ENCODE results near the gene KCTD5. TPM values are rescaled to one million over a fixed set of nuclear protein-coding genes. Genes with fewer than 3 reads are reported as not detected.
A peak's percentile ranks its signal among the peaks of the same experiment; 100 is the strongest.

Gene KCTD5
- total and polyA plus RNA-seq, 10 of the 15 experiments (the other 5 are each of a cell fraction or from before 2014, with no cell fraction given): 0.58 to 56.4 (median 37.3) TPM

DNA sequence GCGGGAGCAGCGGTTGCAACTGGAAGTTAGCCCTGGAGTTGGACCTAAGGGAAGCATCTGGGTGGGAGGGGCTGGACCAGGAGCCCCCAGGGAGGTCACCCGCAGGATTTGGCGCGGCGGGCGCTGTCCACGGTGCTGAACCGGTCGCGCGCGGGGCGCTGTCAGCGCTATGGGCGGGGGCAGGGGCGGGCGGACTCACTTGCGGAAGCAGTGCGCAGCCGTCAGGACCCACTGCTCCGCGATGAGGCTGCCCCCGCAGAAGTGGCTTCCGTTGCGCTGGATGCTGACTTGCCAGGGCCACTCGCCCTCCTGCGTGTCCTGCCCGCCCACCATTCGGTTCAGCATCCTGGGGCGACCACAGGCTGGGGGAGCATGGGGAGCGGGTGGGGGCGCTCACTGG, 33.2 kb downstream of the KCTD5 start:
- peak; percentile 83 for ATAC-seq
- no TSS peak for BruUV-seq (replicated peaks)
- Histone ChIP-seq H3K9ac (ENCODE audit: control insufficient read depth, insufficient read depth, low read length) (no peak overlapping the region), H3K36me3 (ENCODE audit: control insufficient read depth in 2 of 2, insufficient read depth in 2 of 2, low read length in 1 of 2) (no peaks in the 10 kb centered on the region), H3K27ac (ENCODE audit: control insufficient read depth, insufficient read depth) (no peak overlapping the region), H3K4me1 (ENCODE audit: control insufficient read depth, insufficient read depth, low read length) (no peaks in the 10 kb centered on the region), H4K20me1 (ENCODE audit: control insufficient read depth, insufficient read depth) (no peaks in the 10 kb centered on the region), H3K27me3 (replicated peaks in 1 of 2; ENCODE audit: control insufficient read depth in 2 of 2, insufficient read depth in 2 of 2, low read length in 1 of 2) (no peaks in the 10 kb centered on the region), H2AFZ (ENCODE audit: control insufficient read depth, low read depth, low read length) (no peak overlapping the region), H3K9me3 (replicated peaks; ENCODE audit: control insufficient read depth, insufficient read depth, low read length) (no peaks in the 10 kb centered on the region), H3K4me3 (no peak overlapping the region), H3K4me2 (ENCODE audit: control insufficient read depth, insufficient read depth) (no peak overlapping the region; the same call in 1 of the 2 replicates), H3K79me2 (ENCODE audit: control insufficient read depth, insufficient read depth, low read length) (no peaks in the 10 kb centered on the region)
- ChIA-PET SMC1A (ENCODE audit: uncharacterized antibody, unreplicated experiment) (no interaction called here), CTCF (no interaction called here), RAD21 (ENCODE audit: unreplicated experiment) (no interaction called here), POLR2A (no interaction called here)
- no peak for FAIRE-seq
- intact Hi-C loops (cut with micrococcal nuclease; ENCODE audit: unreplicated experiment): no loop called here
- in situ Hi-C loops (cut with MboI): no loop called here
- 13% methylated on average over 5 of the region's 33 CpGs for WGBS (ENCODE audit: insufficient coverage, insufficient replicate concordance, low lambda C conversion rate, missing lambda C conversion rate)
- DNase-seq (ENCODE audit: low read depth, low spot score): no peak
- peak; percentile 62 for TF ChIP-seq CREB1 (IDR thresholded peaks at IDR 0.05; ENCODE audit: low read depth)
- no peak for TF ChIP-seq SMAD5 (IDR thresholded peaks at IDR 0.05; ENCODE audit: low read depth)
- TF ChIP-seq BHLHE40 (IDR thresholded peaks at IDR 0.05; ENCODE audit: borderline replicate concordance in 1 of 2, low read depth in 2 of 2, low read length in 1 of 2): peak in 1 of 2 experiments; percentile 17; a peak in 1 of 4 replicates
- peak; percentile 49; the same call in 1 of the 2 replicates for TF ChIP-seq POLR2A (IDR thresholded peaks at IDR 0.05; ENCODE audit: low read depth, low read length)
- TF ChIP-seq PML (IDR thresholded peaks at IDR 0.05; ENCODE audit: low read length): no peak
- TF ChIP-seq, protein P1, sequence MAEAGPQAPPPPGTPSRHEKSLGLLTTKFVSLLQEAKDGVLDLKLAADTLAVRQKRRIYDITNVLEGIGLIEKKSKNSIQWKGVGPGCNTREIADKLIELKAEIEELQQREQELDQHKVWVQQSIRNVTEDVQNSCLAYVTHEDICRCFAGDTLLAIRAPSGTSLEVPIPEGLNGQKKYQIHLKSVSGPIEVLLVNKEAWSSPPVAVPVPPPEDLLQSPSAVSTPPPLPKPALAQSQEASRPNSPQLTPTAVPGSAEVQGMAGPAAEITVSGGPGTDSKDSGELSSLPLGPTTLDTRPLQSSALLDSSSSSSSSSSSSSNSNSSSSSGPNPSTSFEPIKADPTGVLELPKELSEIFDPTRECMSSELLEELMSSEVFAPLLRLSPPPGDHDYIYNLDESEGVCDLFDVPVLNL (IDR thresholded peaks at IDR 0.05; ENCODE audit: low read depth, low read length): no peak
- TF ChIP-seq ZNF24 (IDR thresholded peaks at IDR 0.05): no peak
- no peak for TF ChIP-seq HCFC1 (IDR thresholded peaks at IDR 0.05; ENCODE audit: low read length)
- TF ChIP-seq, protein P2, sequence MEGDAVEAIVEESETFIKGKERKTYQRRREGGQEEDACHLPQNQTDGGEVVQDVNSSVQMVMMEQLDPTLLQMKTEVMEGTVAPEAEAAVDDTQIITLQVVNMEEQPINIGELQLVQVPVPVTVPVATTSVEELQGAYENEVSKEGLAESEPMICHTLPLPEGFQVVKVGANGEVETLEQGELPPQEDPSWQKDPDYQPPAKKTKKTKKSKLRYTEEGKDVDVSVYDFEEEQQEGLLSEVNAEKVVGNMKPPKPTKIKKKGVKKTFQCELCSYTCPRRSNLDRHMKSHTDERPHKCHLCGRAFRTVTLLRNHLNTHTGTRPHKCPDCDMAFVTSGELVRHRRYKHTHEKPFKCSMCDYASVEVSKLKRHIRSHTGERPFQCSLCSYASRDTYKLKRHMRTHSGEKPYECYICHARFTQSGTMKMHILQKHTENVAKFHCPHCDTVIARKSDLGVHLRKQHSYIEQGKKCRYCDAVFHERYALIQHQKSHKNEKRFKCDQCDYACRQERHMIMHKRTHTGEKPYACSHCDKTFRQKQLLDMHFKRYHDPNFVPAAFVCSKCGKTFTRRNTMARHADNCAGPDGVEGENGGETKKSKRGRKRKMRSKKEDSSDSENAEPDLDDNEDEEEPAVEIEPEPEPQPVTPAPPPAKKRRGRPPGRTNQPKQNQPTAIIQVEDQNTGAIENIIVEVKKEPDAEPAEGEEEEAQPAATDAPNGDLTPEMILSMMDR (IDR thresholded peaks at IDR 0.05 in 2 of 3, conservative IDR thresholded peaks at IDR 0.05 in 1 of 3; ENCODE audit: control insufficient read depth in 2 of 3, extremely low read depth in 1 of 3, insufficient read depth in 1 of 3, low read depth in 3 of 3, low read length in 3 of 3): no peak
- no peak for TF ChIP-seq RELA (IDR thresholded peaks at IDR 0.05; ENCODE audit: borderline replicate concordance, partially characterized antibody)
- TF ChIP-seq, protein P3, sequence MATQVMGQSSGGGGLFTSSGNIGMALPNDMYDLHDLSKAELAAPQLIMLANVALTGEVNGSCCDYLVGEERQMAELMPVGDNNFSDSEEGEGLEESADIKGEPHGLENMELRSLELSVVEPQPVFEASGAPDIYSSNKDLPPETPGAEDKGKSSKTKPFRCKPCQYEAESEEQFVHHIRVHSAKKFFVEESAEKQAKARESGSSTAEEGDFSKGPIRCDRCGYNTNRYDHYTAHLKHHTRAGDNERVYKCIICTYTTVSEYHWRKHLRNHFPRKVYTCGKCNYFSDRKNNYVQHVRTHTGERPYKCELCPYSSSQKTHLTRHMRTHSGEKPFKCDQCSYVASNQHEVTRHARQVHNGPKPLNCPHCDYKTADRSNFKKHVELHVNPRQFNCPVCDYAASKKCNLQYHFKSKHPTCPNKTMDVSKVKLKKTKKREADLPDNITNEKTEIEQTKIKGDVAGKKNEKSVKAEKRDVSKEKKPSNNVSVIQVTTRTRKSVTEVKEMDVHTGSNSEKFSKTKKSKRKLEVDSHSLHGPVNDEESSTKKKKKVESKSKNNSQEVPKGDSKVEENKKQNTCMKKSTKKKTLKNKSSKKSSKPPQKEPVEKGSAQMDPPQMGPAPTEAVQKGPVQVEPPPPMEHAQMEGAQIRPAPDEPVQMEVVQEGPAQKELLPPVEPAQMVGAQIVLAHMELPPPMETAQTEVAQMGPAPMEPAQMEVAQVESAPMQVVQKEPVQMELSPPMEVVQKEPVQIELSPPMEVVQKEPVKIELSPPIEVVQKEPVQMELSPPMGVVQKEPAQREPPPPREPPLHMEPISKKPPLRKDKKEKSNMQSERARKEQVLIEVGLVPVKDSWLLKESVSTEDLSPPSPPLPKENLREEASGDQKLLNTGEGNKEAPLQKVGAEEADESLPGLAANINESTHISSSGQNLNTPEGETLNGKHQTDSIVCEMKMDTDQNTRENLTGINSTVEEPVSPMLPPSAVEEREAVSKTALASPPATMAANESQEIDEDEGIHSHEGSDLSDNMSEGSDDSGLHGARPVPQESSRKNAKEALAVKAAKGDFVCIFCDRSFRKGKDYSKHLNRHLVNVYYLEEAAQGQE (IDR thresholded peaks at IDR 0.05; ENCODE audit: low read depth, low read length): peak; percentile 98
- TF ChIP-seq, protein P4, sequence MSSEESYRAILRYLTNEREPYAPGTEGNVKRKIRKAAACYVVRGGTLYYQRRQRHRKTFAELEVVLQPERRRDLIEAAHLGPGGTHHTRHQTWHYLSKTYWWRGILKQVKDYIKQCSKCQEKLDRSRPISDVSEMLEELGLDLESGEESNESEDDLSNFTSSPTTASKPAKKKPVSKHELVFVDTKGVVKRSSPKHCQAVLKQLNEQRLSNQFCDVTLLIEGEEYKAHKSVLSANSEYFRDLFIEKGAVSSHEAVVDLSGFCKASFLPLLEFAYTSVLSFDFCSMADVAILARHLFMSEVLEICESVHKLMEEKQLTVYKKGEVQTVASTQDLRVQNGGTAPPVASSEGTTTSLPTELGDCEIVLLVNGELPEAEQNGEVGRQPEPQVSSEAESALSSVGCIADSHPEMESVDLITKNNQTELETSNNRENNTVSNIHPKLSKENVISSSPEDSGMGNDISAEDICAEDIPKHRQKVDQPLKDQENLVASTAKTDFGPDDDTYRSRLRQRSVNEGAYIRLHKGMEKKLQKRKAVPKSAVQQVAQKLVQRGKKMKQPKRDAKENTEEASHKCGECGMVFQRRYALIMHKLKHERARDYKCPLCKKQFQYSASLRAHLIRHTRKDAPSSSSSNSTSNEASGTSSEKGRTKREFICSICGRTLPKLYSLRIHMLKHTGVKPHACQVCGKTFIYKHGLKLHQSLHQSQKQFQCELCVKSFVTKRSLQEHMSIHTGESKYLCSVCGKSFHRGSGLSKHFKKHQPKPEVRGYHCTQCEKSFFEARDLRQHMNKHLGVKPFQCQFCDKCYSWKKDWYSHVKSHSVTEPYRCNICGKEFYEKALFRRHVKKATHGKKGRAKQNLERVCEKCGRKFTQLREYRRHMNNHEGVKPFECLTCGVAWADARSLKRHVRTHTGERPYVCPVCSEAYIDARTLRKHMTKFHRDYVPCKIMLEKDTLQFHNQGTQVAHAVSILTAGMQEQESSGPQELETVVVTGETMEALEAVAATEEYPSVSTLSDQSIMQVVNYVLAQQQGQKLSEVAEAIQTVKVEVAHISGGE (CRISPR knock-in tag; IDR thresholded peaks at IDR 0.05): no peak
- peak in 1 of 2 experiments; percentile 45; a peak in 1 of 3 replicates for TF ChIP-seq EGR1 (IDR thresholded peaks at IDR 0.05; ENCODE audit: borderline replicate concordance in 1 of 2, low read depth in 2 of 2, low read length in 2 of 2)
- TF ChIP-seq RUNX3 (IDR thresholded peaks at IDR 0.05; ENCODE audit: low read length): no peak; the same call in 1 of the 2 replicates

All from GM12878 (cell line).